K562 (cell line): ENCODE results near the gene PLEKHA6. TPM values are rescaled to one million over a fixed set of nuclear protein-coding genes. Genes with fewer than 3 reads are reported as not detected.

ENCODE experiments used
- ATAC-seq: fragments of 200-7000 bp; cut with Tn5 transposase; 3 replicates; pipeline ENCODE4 v1.9.1; 2020; ENCODE audit warnings: moderate library complexity
- BruUV-seq: library from RNA; stranded (reverse); fragments of 400-500 nt; replicated peaks from 2 replicates; lab custom pipeline; 2021; lab: Mats Ljungman, UMichigan
- CTCF ChIA-PET: fragments of 300-600 bp; formaldehyde crosslinking; extraction: SDS; loops from one replicate; lab custom pipeline; 2021; ENCODE audit warnings: low intra/inter-chr PET ratio; lab: Yijun Ruan, JAX
- POLR2A ChIA-PET: fragments of 300-600, 350-650 bp; sonication (Branson Sonifier 250); formaldehyde crosslinking; extraction: SDS; loops from one replicate; lab custom pipeline; 2021; ENCODE audit warnings: antibody characterized with exemption, inconsistent platforms; lab: Yijun Ruan, JAX
- DNase-seq, 4 experiments: peaks; one replicate each; pipeline versions ENCODE4 v3.0.0 to v3.0.0-alpha.2; 2011 to 2018; ENCODE audit warnings: low spot score in 3 of 4, mixed read lengths in 3 of 4; ENCODE audit errors: extremely low read depth in 1 of 4
- FAIRE-seq: peaks from 2 replicates; lab custom pipeline; 2011; peaks lifted over from hg19 to GRCh38; lab: Jason Lieb, UNC
- H2AFZ ChIP-seq: 2 replicates; pipeline ENCODE4 v1.6.0; 2011; ENCODE audit warnings: low read depth, low read length, control low read depth, inconsistent platforms
- H3K27ac ChIP-seq: fragments of 200-600 bp; 3 replicates; pipeline ENCODE4 v1.8.0; 2011; ENCODE audit warnings: low read depth, mild to moderate bottlenecking, control low read depth, inconsistent platforms, low read length, moderate library complexity, mixed read lengths; ENCODE audit errors: extremely low read depth
- H3K27me3 ChIP-seq, 2 experiments: fragments of 300-600 bp in 1 of 2; 2 replicates in 1 of 2; 3 replicates in 1 of 2; pipeline versions ENCODE4 v1.6.0 to v1.8.0; 2011; ENCODE audit warnings: inconsistent platforms in 2 of 2, low read length in 2 of 2, mild to moderate bottlenecking in 1 of 2, mixed read lengths in 1 of 2, moderate library complexity in 1 of 2; ENCODE audit not compliant: control insufficient read depth in 2 of 2, insufficient read depth in 2 of 2
- H3K36me3 ChIP-seq: fragments of 300-600 bp; 3 replicates; pipeline ENCODE4 v1.8.0; 2011; ENCODE audit warnings: mild to moderate bottlenecking, low read length, inconsistent platforms; ENCODE audit not compliant: control insufficient read depth, insufficient read depth
- H3K4me1 ChIP-seq, 2 experiments: fragments of 200-600 bp in 1 of 2; replicated peaks in 1 of 2; 2 replicates in 1 of 2; 3 replicates in 1 of 2; pipeline versions ENCODE4 v1.5.1 to v1.8.0; 2011; ENCODE audit warnings: inconsistent platforms in 2 of 2, low read length in 2 of 2, mild to moderate bottlenecking in 1 of 2, mixed read lengths in 1 of 2, moderate library complexity in 1 of 2; ENCODE audit not compliant: control insufficient read depth in 2 of 2, insufficient read depth in 2 of 2
- H3K4me2 ChIP-seq: 2 replicates; pipeline ENCODE4 v1.6.1; 2011; ENCODE audit warnings: low read length, control low read depth, inconsistent platforms, mixed read lengths; ENCODE audit not compliant: insufficient read depth
- H3K4me3 ChIP-seq: fragments of 200-600 bp; sonication (generic), shearing (Covaris generic); 2 replicates; pipeline ENCODE4 v1.5.1; 2016; ENCODE audit warnings: control low read depth, inconsistent platforms
- H3K79me2 ChIP-seq: fragments of 200-600 bp; 3 replicates; pipeline ENCODE4 v1.8.0; 2011; ENCODE audit warnings: low read length, inconsistent platforms; ENCODE audit not compliant: control insufficient read depth, insufficient read depth
- H3K9ac ChIP-seq, 2 experiments: 2 replicates each; pipeline versions ENCODE4 v1.6.0 to v1.6.1; 2011; ENCODE audit warnings: low read depth in 2 of 2, low read length in 2 of 2, control low read depth in 1 of 2, inconsistent platforms in 1 of 2, mild to moderate bottlenecking in 1 of 2, mixed read lengths in 1 of 2; ENCODE audit not compliant: insufficient read depth in 1 of 2
- H3K9me1 ChIP-seq: one replicate; pipeline ENCODE4 v1.6.0; 2011; ENCODE audit warnings: inconsistent platforms, mild to moderate bottlenecking, low read length, moderate library complexity; ENCODE audit not compliant: control insufficient read depth, insufficient read depth
- H3K9me3 ChIP-seq: replicated peaks from 2 replicates; pipeline ENCODE4 v1.5.1; 2011; ENCODE audit warnings: low read depth, low read length, inconsistent platforms; ENCODE audit not compliant: control insufficient read depth, insufficient read depth
- H4K20me1 ChIP-seq: replicated peaks from 2 replicates; pipeline ENCODE4 v1.6.1; 2011; ENCODE audit warnings: low read length, inconsistent platforms, mixed read lengths; ENCODE audit not compliant: control insufficient read depth, insufficient read depth
- ARID3B ChIP-seq: fragments of 250-450 bp; sonication (Bioruptor Pico); IDR thresholded peaks from 2 replicates; pipeline ENCODE4 v1.4.0; 2020; ENCODE audit warnings: borderline replicate concordance
- BRD9 ChIP-seq: fragments of 450-650 bp; IDR thresholded peaks from 2 replicates; pipeline ENCODE4 v1.6.1; 2018; ENCODE audit warnings: low read depth; ENCODE audit not compliant: partially characterized antibody
- ELF4 ChIP-seq: fragments of 450-650 bp; formaldehyde crosslinking; IDR thresholded peaks from 2 replicates; pipeline ENCODE4 v1.4.0; 2022; ENCODE audit warnings: missing genetic modification characterization
- ILF3 ChIP-seq: fragments of 450-650 bp; IDR thresholded peaks from 2 replicates; pipeline ENCODE4 v1.6.1; 2018; ENCODE audit warnings: antibody characterized with exemption, mild to moderate bottlenecking, moderate library complexity, borderline replicate concordance
- MBD2 ChIP-seq: sonication (generic); IDR thresholded peaks from 2 replicates; pipeline ENCODE4 v1.6.1; 2016; ENCODE audit warnings: low read depth, borderline replicate concordance
- MTA1 ChIP-seq: fragments of 450-650 bp; IDR thresholded peaks from 2 replicates; pipeline ENCODE4 v1.6.1; 2017; ENCODE audit warnings: borderline replicate concordance
- NCOR1 ChIP-seq: fragments of 450-650 bp; IDR thresholded peaks from 2 replicates; pipeline ENCODE4 v1.6.1; 2016; ENCODE audit warnings: mild to moderate bottlenecking, moderate library complexity
- NFRKB ChIP-seq: fragments of 450-650 bp; IDR thresholded peaks from 2 replicates; pipeline ENCODE4 v1.6.1; 2016; ENCODE audit warnings: low read depth
- NUFIP1 ChIP-seq: fragments of 450-650 bp; IDR thresholded peaks from 2 replicates; pipeline ENCODE4 v1.6.1; 2018; ENCODE audit not compliant: partially characterized antibody
- SPI1 ChIP-seq: IDR thresholded peaks from 2 replicates; pipeline ENCODE4 v1.6.1; 2011; ENCODE audit warnings: low read depth, low read length, control low read depth, borderline replicate concordance
- XRCC3 ChIP-seq: fragments of 450-650 bp; IDR thresholded peaks from 2 replicates; pipeline ENCODE4 v1.6.1; 2017; ENCODE audit warnings: mild to moderate bottlenecking, moderate library complexity
- ZBED1 ChIP-seq: IDR thresholded peaks from 2 replicates; pipeline ENCODE4 v1.6.1; 2014
- ZNF212 ChIP-seq: fragments of 450-650 bp; formaldehyde crosslinking; IDR thresholded peaks from 2 replicates; pipeline ENCODE4 v1.4.0; 2020; ENCODE audit warnings: mild to moderate bottlenecking
- ZNF586 ChIP-seq: fragments of 450-650 bp; formaldehyde crosslinking; conservative IDR thresholded peaks from 2 replicates; pipeline ENCODE4 v1.4.0; 2020; ENCODE audit warnings: mild to moderate bottlenecking, moderate library complexity
- ZNF766 ChIP-seq: fragments of 200-800 bp; sonication (Bioruptor generic); conservative IDR thresholded peaks from 2 replicates; pipeline ENCODE4 v1.6.1; 2016; ENCODE audit warnings: missing genetic modification characterization, missing compliant biosample characterization
- WGBS: fragments of 100-300 bp; shearing (Covaris generic); methylation state at CpG from one replicate; pipeline ENCODE4 v1.1.6; 2016; ENCODE audit warnings: low coverage, mixed read lengths; ENCODE audit not compliant: insufficient coverage; ENCODE audit errors: missing lambda C conversion rate; 5-methylcytosine and 5-hydroxymethylcytosine counted together
- in situ Hi-C: fragments of 300-500 bp; cut with MboI; formaldehyde crosslinking; loops from 4 replicates; pipeline ENCODE4 v1.15.0; 2018; ENCODE audit warnings: inconsistent platforms, mixed read lengths
- intact Hi-C: fragments of 100-400 bp; cut with micrococcal nuclease; formaldehyde crosslinking; loops from 2 replicates; pipeline ENCODE4 v1.14.2; 2022
- polyA plus RNA-seq, 8 experiments: library from polyadenylated mRNA; depleted of rRNA in 4 of 8; stranded (reverse) in 5 of 8; unstranded in 3 of 8; fragments of >200 nt; fragmentation: Nextera tagmentation in 2 of 8; fragmentation: Illumina TruSeq in 1 of 8; extraction: Ambion mirVana in 2 of 8; extraction: Trizol in 1 of 8; gene quantifications; 2 replicates each; pipeline versions ENCODE4 v1.2.1 to v1.2.3, GENCODE V29; 2011 to 2014; ENCODE audit warnings: inconsistent platforms in 1 of 8, missing spikeins in 1 of 8
- total RNA-seq, 7 experiments: library from RNA; depleted of rRNA in 6 of 7; stranded (reverse); fragments of >200 nt in 6 of 7; fragmentation: Illumina TruSeq in 2 of 7; extraction: Trizol in 2 of 7; gene quantifications; 2 replicates each; pipeline versions ENCODE4 v1.2.1 to v1.2.3, GENCODE V29; 2011 to 2021; ENCODE audit warnings: low replicate concordance in 1 of 7
- TF ChIP-seq, protein P1 (sequence below): fragments of 250-450 bp; sonication (Bioruptor Pico); IDR thresholded peaks from 2 replicates; pipeline ENCODE4 v1.8.0; 2022; ENCODE audit warnings: inconsistent platforms, mild to moderate bottlenecking, moderate library complexity, borderline replicate concordance

PLEKHA6 gene
- total and polyA plus RNA-seq, 9 of the 15 experiments (the other 6 are each of a cell fraction or from before 2014, with no cell fraction given) = under 0.01 to 0.33 (median 0.01) TPM; not detected in 4

GRCh38 chr1:204186597-204186996, 173.1 kb downstream of the PLEKHA6 start:
- POLR2A ChIA-PET = interaction anchor here (1.2 kb wide), 1 partner anchor 8 kb away, joined by 3 read pairs; no protein-coding TSS in a partner anchor
- in situ Hi-C loops = no loop called here
- Histone ChIP-seq H4K20me1 (0 out of 2 replicates have a peak, but pooled peaks cover 4% of the 10 kb centered on the region), H3K27ac (no peak overlapping the region), H3K27me3 (peaks cover 37 to 54% of the 10 kb centered on the region in 2 experiments), H3K36me3 (no peaks in the 10 kb centered on the region), H3K9me3 (no peaks in the 10 kb centered on the region), H3K9me1 (no peaks in the 10 kb centered on the region), H3K4me1 (peaks cover 4 to 5% of the 10 kb centered on the region in 2 experiments; a peak in 3 of 5 replicates), H3K79me2 (no peaks in the 10 kb centered on the region), H3K4me2 (no peak overlapping the region), H2AFZ (no peak overlapping the region), H3K4me3 (no peak overlapping the region), H3K9ac (no peak overlapping the region)
- FAIRE-seq (no peak), ATAC-seq (no peak), DNase-seq (no peak)
- BruUV-seq = no TSS peak
- intact Hi-C loops = no loop called here
- WGBS = 0% methylated on average over 10 of the region's 10 CpGs
- CTCF ChIA-PET = no interaction called here
- no peak for TF ChIP-seq MBD2
- TF ChIP-seq MTA1 = no peak
- TF ChIP-seq ZNF766 (CRISPR knock-in tag) = 0 out of 2 replicates have a peak, but pooled peaks have one; percentile 16
- no peak for TF ChIP-seq ZNF586 (CRISPR knock-in tag)
- TF ChIP-seq ILF3 = no peak
- TF ChIP-seq BRD9 = no peak
- no peak for TF ChIP-seq ARID3B (CRISPR knock-in tag)
- no peak for TF ChIP-seq ZBED1
- 0 out of 2 replicates have a peak, but pooled peaks have one; percentile 18 for TF ChIP-seq ELF4 (CRISPR knock-in tag)
- no peak for TF ChIP-seq XRCC3
- TF ChIP-seq NFRKB = no peak
- TF ChIP-seq NCOR1 = no peak
- TF ChIP-seq, protein P1, sequence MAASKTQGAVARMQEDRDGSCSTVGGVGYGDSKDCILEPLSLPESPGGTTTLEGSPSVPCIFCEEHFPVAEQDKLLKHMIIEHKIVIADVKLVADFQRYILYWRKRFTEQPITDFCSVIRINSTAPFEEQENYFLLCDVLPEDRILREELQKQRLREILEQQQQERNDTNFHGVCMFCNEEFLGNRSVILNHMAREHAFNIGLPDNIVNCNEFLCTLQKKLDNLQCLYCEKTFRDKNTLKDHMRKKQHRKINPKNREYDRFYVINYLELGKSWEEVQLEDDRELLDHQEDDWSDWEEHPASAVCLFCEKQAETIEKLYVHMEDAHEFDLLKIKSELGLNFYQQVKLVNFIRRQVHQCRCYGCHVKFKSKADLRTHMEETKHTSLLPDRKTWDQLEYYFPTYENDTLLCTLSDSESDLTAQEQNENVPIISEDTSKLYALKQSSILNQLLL (CRISPR knock-in tag) = no peak
- peak; percentile 47; the same call in 1 of the 2 replicates for TF ChIP-seq SPI1
- no peak for TF ChIP-seq ZNF212 (CRISPR knock-in tag)
- TF ChIP-seq NUFIP1 = no peak
